ENCODE measurements around the gene LYRM2. TPM values are rescaled to one million over a fixed set of nuclear protein-coding genes. Genes with fewer than 3 reads are reported as not detected.

LYRM2 gene, protein sequence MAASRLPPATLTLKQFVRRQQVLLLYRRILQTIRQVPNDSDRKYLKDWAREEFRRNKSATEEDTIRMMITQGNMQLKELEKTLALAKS
- total RNA-seq: 14.0 and 18.1 TPM in 2 replicates

DNA sequence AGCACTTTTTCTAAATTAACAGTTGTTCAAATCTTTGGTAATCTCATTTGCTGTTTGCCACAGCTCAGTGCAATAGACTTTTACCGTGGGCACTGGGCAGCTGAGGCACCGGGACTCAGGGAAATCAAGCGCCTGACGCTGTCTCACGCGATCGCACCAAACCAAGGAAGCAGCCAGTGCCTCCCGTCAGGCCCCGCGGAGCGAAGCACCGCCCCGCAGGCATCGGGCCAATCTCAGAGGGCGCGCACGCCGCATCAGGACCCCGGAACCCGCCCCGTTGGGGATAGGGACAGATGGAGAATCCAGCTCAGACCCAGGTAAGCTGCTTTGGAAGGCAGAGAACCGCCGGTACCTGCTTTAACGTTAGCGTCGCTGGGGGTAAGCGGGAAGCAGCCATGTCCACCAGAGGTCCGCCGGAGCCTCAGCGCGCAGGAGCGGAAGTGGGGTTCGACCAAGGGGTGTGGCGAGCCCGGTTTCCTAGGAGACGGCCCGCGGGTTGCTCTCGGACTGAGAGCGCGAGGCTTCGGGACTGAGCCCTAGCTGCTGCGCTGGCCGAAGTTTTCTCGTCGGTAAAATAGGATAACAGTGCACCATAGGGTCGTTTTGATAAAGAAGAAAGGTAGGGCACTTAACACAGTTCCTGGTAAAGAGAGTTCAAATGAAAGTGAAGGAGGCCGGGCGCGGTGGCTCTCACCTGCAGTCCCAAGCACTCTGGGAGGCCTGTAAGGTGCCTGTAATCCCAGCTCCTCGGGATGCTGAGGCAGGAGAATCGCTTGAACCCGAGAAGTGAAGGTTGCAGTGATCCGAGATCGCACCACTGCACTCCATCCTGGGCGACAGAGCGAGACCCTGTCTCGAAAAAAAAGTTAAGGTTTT is at the start of gene LYRM2:
Gene LYRM2, minus strand, starts transcription at position 428 of the 876 bp plus-strand sequence. Its CDS starts 31 bp downstream, at position 397.

Other genes with a start within 250 kb of the LYRM2 start
- 0.54 and 0.79 TPM in 2 replicates for gene RRAGD, start 226.5 kb downstream of the LYRM2 start, total RNA-seq
- 3.1 and 14.5 TPM in 2 replicates for gene ANKRD6, start 205.6 kb downstream of the LYRM2 start, total RNA-seq
- 13.4 and 14.1 TPM in 2 replicates for gene MDN1, start 181.0 kb upstream of the LYRM2 start, total RNA-seq
- gene CASP8AP2, start 191.1 kb upstream of the LYRM2 start, total RNA-seq: 10.4 and 11.0 TPM in 2 replicates

Data from placental epithelial cell (primary cell).